Esophagus squamous epithelium (tissue), 4 donors: ENCODE data around the gene MN1.

Experiments
- CTCF ChIP-seq, 6 experiments: fragments of 450-650 bp in 4 of 6; fragments of 200-600 bp in 2 of 6; sonication (generic) in 2 of 6; IDR thresholded peaks; one replicate each; pipeline ENCODE4 v1.5.1; 2016 to 2019; ENCODE audit warnings: antibody characterized with exemption in 6 of 6, mild to moderate bottlenecking in 4 of 6, moderate library complexity in 4 of 6
- POLR2A ChIP-seq, 4 donors: fragments of 450-650 bp; IDR thresholded peaks; one replicate each; pipeline ENCODE4 v1.6.1; 2017; ENCODE audit warnings: antibody characterized with exemption in 4 of 4, mild to moderate bottlenecking in 4 of 4, moderate library complexity in 3 of 4

- TF ChIP-seq CTCF (IDR thresholded peaks at IDR 0.05) (no peak), POLR2A (IDR thresholded peaks at IDR 0.05) (peak in 1 of 4 donors; percentile 29)
These were observed 19.5 kb downstream of the MN1 start for GRCh38 chr22:27782088-27782487.
